Astrocyte (in vitro differentiated cells and primary cell): Measurements from ENCODE around the gene SAP130. TPM values are rescaled to one million over a fixed set of nuclear protein-coding genes. Genes with fewer than 3 reads are reported as not detected.

ENCODE experiments used
- DNase-seq: peaks from one replicate; pipeline ENCODE4 v3.0.0-alpha.2; 2010; ENCODE audit warnings: low read depth
- FAIRE-seq: peaks from 2 replicates; lab custom pipeline; 2011; peaks lifted over from hg19 to GRCh38; lab: Jason Lieb, UNC
- H2AFZ ChIP-seq: 2 replicates; pipeline ENCODE4 v1.6.0; 2012; ENCODE audit warnings: low read depth, low read length, inconsistent platforms
- H3K27ac ChIP-seq: 2 replicates; pipeline ENCODE4 v1.5.1; 2011; ENCODE audit warnings: low read depth, low read length, inconsistent platforms
- H3K27me3 ChIP-seq: 2 replicates; pipeline ENCODE4 v1.6.0; 2011; ENCODE audit warnings: low read length, inconsistent platforms; ENCODE audit not compliant: insufficient read depth
- H3K36me3 ChIP-seq: 2 replicates; pipeline ENCODE4 v1.5.1; 2011; ENCODE audit warnings: low read length, inconsistent platforms; ENCODE audit not compliant: insufficient read depth
- H3K4me1 ChIP-seq: 2 replicates; pipeline ENCODE4 v1.5.1; 2011; ENCODE audit warnings: low read length, inconsistent platforms; ENCODE audit not compliant: insufficient read depth
- H3K4me2 ChIP-seq: 2 replicates; pipeline ENCODE4 v1.6.0; 2012; ENCODE audit warnings: low read length, inconsistent platforms
- H3K4me3 ChIP-seq: 2 replicates; pipeline ENCODE4 v1.5.1; 2011; ENCODE audit warnings: low read depth, mild to moderate bottlenecking, low read length, inconsistent platforms; ENCODE audit not compliant: insufficient read depth
- H3K79me2 ChIP-seq: 2 replicates; pipeline ENCODE4 v1.6.0; 2012; ENCODE audit warnings: mild to moderate bottlenecking, low read length, inconsistent platforms; ENCODE audit not compliant: insufficient read depth
- H3K9ac ChIP-seq: 2 replicates; pipeline ENCODE4 v1.6.0; 2012; ENCODE audit warnings: mild to moderate bottlenecking, low read length, inconsistent platforms
- H3K9me3 ChIP-seq: 2 replicates; pipeline ENCODE4 v1.5.1; 2012; ENCODE audit warnings: low read depth, mild to moderate bottlenecking, low read length, inconsistent platforms; ENCODE audit not compliant: insufficient read depth
- H4K20me1 ChIP-seq: 2 replicates; pipeline ENCODE4 v1.6.0; 2012; ENCODE audit warnings: low read length, inconsistent platforms; ENCODE audit not compliant: insufficient read depth
- H3K27ac Mint-ChIP-seq: one replicate; pipeline ENCODE4 v1.8.0; 2021; ENCODE audit warnings: mild to moderate bottlenecking, mixed read lengths; ENCODE audit not compliant: unreplicated experiment
- H3K27me3 Mint-ChIP-seq: one replicate; pipeline ENCODE4 v1.8.0; 2021; ENCODE audit warnings: low read depth, mixed read lengths; ENCODE audit not compliant: unreplicated experiment
- H3K36me3 Mint-ChIP-seq: one replicate; pipeline ENCODE4 v1.8.0; 2021; ENCODE audit warnings: low read depth, mixed read lengths; ENCODE audit not compliant: unreplicated experiment
- H3K4me1 Mint-ChIP-seq: one replicate; pipeline ENCODE4 v1.8.0; 2021; ENCODE audit warnings: low read depth, mixed read lengths; ENCODE audit not compliant: unreplicated experiment
- H3K4me3 Mint-ChIP-seq: one replicate; pipeline ENCODE4 v1.8.0; 2021; ENCODE audit warnings: mild to moderate bottlenecking, moderate library complexity, mixed read lengths; ENCODE audit not compliant: unreplicated experiment
- H3K9me3 Mint-ChIP-seq: one replicate; pipeline ENCODE4 v1.8.0; 2021; ENCODE audit warnings: mild to moderate bottlenecking, mixed read lengths; ENCODE audit not compliant: unreplicated experiment
- EZH2 ChIP-seq: IDR thresholded peaks from 2 replicates; pipeline ENCODE4 v1.6.1; 2012; ENCODE audit warnings: mild to moderate bottlenecking, low read length, inconsistent platforms; ENCODE audit not compliant: insufficient read depth
- total RNA-seq: library from RNA; stranded (reverse); gene quantifications from 2 replicates; pipeline ENCODE4 v1.2.1, GENCODE V29; 2021
- TF ChIP-seq, protein P1 (sequence below): IDR thresholded peaks from 2 replicates; pipeline ENCODE4 v1.5.1; 2011; ENCODE audit warnings: low read depth, mild to moderate bottlenecking, inconsistent platforms, low read length, moderate library complexity; ENCODE audit not compliant: insufficient read depth

The SAP130 gene
- total RNA-seq, 1 donor from 2014 or later = 24.6 TPM

DNA sequence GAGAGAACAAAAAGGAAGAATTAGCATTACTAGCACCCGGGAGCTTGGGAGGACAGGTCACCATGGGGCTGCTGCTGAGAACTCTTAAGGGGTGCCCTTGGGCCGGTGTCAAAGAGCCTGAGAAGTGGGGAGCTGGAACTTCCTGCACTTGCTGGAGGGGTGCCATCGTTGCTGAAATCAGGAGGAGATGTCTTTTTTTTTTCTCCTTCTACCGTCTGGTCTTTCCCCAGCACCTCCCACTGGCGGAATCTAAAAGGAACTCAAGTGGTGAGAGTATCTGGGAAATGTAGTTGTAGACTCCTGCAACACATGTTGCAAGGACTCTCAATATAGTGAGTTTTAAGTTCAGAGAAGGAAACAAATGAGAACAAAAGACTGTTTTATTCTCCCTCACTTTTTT lies 136.0 kb downstream of the SAP130 start:
- no peak overlapping the region for H2AFZ ChIP-seq
- no peaks in the 10 kb centered on the region for H3K36me3 ChIP-seq
- H3K27me3 ChIP-seq = no peaks in the 10 kb centered on the region
- peaks cover 11% of the 10 kb centered on the region for H3K4me1 ChIP-seq
- Mint-ChIP-seq H3K36me3 (peaks cover 4% of the 10 kb centered on the region), H3K4me3 (no peak overlapping the region), H3K27me3 (no peaks in the 10 kb centered on the region), H3K9me3 (no peaks in the 10 kb centered on the region), H3K4me1 (peaks cover 1% of the 10 kb centered on the region), H3K27ac (no peak overlapping the region)
- TF ChIP-seq, protein P1, sequence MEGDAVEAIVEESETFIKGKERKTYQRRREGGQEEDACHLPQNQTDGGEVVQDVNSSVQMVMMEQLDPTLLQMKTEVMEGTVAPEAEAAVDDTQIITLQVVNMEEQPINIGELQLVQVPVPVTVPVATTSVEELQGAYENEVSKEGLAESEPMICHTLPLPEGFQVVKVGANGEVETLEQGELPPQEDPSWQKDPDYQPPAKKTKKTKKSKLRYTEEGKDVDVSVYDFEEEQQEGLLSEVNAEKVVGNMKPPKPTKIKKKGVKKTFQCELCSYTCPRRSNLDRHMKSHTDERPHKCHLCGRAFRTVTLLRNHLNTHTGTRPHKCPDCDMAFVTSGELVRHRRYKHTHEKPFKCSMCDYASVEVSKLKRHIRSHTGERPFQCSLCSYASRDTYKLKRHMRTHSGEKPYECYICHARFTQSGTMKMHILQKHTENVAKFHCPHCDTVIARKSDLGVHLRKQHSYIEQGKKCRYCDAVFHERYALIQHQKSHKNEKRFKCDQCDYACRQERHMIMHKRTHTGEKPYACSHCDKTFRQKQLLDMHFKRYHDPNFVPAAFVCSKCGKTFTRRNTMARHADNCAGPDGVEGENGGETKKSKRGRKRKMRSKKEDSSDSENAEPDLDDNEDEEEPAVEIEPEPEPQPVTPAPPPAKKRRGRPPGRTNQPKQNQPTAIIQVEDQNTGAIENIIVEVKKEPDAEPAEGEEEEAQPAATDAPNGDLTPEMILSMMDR = no peak
- no peak for TF ChIP-seq EZH2
- H3K27ac ChIP-seq = no peak overlapping the region
- no peak overlapping the region for H3K9ac ChIP-seq
- H3K4me2 ChIP-seq = no peak overlapping the region
- H3K79me2 ChIP-seq = peaks cover 17% of the 10 kb centered on the region
- H3K4me3 ChIP-seq = no peak overlapping the region
- no peak for FAIRE-seq
- DNase-seq = no peak
- no peaks in the 10 kb centered on the region for H3K9me3 ChIP-seq
- H4K20me1 ChIP-seq = no peaks in the 10 kb centered on the region

Other genes starting within 250 kb of the SAP130 start
- gene WDR33, start 216.9 kb downstream of the SAP130 start, total RNA-seq = 40.9 and 41.8 TPM in 2 replicates
- gene POLR2D, start 169.9 kb downstream of the SAP130 start, total RNA-seq = 35.8 and 37.7 TPM in 2 replicates
- 30.5 and 32.2 TPM in 2 replicates for gene AMMECR1L, start 142.1 kb downstream of the SAP130 start, total RNA-seq
- 68.0 and 76.2 TPM in 2 replicates for gene UGGT1, start 63.1 kb upstream of the SAP130 start, total RNA-seq